ENCODE measurements around the gene RETREG3.
A peak's percentile ranks its signal among the peaks of the same experiment; 100 is the strongest.

Gene RETREG3

DNA sequence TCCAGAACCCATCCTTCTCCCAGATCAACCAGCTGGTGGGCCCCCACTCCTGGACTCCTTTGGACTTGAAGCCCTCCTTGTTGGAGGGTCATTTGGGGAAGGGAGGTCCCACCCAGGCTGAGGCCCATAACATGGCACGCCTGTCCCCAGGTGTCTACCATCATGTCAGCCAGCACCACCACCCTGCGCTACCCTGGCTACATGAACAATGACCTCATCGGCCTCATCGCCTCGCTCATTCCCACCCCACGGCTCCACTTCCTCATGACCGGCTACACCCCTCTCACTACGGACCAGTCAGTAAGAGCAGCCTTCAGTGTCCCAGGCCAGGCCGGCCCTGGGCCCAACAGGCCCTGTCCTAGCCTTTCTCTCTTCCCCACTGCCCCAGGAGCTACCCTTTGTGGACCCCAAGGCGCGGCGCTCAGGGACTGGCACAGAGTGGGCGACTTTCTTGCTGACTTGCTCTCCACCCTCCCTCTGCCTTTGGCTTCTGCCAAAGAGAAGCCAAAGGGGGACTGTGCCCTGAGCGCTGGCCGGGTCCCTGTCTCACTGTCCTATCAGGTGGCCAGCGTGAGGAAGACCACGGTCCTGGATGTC lies 4.6 kb upstream of the RETREG3 start:
- no peak for DNase-seq

DNA sequence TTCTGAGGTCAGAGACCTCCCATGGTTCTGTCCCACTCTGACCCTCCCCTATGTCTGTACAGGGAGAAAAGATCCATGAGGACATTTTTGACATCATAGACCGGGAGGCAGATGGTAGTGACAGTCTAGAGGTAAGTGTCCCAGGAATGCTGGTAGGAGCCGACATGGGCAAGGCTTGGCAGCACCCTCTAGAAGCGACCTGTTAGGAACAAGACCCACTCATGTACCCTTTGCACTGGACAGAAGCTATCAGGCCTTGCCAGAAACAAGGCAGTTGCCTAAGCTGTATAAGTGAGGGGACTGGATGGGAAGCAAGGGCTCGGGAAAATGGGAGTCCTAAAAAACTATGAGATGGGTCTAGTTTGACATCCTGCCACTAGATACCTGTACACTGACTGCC lies 2.8 kb upstream of the RETREG3 start:
- no peak for DNase-seq

- peak in 14 of 56 donors; percentile 35 to 59 (median 52) for DNase-seq
These were observed 934 bp upstream of the RETREG3 start for GRCh38 chr17:42609814-42610801.

DNA sequence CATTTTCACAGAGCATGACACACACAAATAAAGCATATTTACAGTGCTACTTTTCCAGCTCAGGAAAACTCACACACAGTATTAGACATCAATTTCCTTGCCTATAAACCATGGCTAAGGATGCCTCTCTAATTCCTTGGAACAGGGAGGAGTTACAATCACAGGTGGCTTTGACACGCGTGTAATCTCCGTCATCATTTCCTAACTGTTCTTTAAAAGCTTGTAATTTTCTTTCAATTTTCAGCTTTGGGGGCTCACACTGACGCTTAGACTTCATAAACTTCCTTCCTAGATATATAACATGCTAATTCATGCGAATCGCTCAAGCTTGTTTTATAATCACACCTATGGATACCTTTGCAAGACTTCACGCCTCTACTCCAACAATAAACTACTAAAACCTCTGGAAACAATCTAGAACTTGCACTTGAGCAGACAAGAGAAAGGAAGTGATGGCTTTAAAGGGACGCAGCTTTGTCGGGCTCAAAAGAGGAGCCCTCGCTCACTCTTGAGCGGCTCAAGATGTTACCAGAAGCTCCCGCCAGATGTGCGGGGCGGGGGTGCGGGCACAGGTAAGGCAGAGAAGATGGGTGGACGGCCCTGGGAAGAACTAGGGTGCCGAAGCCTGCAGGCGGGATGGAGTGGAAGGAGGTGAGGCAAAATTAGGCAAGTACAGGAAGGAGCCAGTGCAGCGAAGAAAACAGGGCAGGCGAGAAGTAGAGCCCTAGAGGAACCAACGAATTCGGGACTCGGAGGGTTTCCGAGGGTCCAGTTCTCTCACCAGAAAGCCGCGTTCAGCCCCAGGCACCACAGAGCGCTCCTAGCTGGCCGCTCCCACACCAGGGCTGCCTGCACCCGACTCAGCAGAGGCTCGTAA lies 631 bp downstream of the RETREG3 start:
- peak in 6 of 56 donors; percentile 46 to 58 (median 49) for DNase-seq

DNA sequence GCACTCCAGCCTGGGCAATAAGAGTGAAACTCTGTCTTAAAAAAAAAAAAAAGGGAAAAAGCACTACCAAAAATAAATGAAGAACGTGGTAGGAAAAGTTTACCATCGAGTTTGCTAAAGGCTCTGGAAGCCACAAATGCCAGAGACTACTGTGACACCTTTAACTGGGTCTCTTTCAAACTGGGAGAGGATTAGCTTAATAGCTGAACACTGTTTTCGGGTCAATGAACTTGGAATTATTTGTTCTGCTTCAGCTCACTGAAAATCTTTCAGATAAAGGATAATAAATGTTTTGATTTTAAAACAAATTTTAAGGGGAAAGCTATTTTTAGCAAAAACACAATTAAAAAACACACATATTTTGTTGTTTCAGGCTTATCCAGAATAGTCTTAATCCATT lies 1.4 kb downstream of the RETREG3 start:
- no peak for DNase-seq

DNA sequence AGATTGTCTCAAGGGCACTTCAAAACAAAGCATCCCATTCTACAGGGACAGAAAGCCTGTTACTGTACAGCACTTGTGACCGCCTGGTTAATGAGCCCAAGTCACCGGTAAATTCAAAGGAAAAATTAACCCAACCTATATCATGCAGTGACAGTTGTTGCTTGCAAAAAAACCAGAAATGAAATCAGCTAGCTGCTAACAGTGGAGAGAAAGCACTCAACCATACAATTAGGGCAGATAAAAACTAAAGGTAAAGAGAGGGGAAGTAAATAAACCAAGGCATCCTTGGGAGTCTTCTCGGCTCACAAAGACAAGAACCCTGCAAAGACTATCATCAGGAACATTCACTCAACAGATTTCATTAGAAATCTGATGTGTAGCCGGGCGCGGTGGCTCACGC lies 5.9 kb downstream of the RETREG3 start:
- no peak for DNase-seq

DNA sequence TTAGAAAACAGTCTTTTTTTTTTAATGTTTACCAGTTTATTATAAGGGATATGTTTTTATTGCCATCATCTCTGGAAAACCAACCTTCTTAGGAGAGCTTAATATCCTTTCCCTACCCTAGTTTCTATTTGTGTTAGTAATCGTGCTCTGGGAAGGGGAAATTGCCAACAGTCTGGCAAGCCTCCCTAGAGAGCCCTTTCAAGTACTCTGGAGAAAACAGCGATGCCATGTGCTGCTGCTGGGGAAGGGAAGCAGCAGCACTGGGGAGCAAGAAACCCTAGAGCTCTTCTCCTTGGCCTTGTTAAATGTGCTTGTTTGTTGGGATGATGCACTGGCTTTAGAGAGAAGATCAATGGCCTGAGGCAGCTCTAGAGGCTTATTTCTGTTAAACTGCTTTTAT lies 10.3 kb downstream of the RETREG3 start:
- peak in 12 of 56 donors; percentile 4 to 57 (median 16) for DNase-seq

DNA sequence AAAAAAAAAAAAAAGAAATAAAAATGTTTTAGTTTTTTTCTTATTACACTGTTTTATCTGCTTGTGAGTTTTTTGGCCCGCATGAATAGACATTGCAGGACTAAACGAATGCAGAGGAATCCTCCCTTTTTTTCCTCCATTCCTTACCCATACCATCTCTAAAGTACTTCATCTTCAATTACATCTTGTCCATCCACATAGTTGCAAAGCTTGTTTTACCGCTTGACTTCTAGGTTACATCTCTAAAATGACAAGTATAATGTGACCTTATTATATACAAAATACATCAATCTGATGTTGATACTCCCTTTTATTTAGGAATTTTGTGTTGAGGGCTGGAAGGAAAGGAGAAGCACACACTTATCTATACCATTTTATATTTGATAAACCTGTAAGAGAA lies 12.8 kb downstream of the RETREG3 start:
- DNase-seq = no peak

DNA sequence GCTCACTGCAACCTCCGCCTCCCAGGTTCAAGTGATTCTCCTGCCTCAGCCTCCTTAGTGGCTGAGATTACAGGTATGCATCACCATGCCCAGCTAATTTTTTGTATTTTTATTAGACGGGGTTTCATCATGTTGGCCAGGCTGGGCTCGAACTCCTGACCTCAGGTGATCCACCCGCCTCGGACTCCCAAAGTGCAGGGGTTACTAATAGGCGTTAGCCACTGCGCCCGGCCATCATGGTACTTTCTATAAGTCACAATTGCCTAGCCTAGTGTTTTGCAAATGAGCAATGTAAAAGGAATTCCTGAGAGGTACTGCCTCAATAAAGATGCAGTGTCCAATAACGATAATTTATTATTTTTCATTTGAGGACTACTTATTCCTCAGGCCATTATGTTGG lies 17.8 kb downstream of the RETREG3 start:
- DNase-seq = no peak

GRCh38 chr17:42590886-42591285 lies 18.3 kb downstream of the RETREG3 start:
- no peak for DNase-seq

DNA sequence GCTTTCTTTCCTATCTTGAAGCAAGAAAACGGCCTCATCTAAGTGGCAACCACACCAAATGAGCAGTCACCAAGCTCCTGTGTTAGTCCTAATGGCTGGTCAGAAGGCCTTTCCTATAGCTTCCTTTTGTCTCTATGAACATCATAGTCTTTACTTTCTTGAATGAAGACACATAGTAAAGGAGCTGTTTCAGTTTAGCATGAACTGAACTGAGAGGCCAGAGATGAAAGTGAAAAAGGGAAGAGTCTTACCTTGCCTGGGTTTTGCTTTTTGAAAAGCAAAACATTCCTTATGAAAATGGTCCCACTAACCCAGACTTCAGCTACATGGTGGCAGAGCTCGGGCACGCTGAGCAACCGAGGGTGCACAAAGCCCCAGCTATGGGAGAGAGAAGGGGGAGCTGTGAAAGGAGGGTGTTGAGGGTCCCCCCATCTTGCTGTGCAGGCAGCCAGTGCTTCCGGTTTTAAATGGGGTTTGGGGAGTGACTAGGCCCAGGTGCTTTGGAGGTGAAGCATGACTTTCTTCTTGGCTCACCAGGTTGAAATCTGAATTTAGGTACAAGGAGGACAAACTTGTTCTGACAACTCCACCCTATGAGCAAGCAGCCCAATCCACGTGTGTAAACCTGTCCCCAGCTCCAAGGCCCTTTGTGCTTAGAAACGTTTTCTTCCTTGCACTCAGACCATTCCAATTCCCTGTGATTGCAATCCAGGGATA lies 22.5 kb downstream of the RETREG3 start:
- DNase-seq = no peak

DNA sequence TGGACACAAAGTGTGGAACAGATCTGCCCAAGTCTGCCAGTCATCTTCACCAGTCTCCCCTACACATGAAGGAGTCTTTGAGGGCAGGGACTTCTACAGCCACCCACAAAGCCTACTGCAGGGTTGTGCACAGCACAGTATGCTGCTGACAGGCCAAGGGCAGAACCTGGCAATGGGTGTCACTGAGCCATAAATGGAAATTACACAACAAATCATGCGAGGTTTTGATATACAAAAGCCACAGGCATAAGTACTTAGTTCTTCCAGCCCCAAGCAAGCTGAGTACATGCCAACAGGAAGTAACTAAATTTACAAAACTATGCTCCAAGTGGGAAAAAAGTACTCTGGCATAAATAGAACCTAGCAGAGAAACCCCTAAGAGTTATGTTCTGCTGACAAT lies 23.8 kb downstream of the RETREG3 start:
- no peak for DNase-seq

- no peak for DNase-seq
These were observed 24.3 kb downstream of the RETREG3 start for GRCh38 chr17:42584880-42585279.

DNA sequence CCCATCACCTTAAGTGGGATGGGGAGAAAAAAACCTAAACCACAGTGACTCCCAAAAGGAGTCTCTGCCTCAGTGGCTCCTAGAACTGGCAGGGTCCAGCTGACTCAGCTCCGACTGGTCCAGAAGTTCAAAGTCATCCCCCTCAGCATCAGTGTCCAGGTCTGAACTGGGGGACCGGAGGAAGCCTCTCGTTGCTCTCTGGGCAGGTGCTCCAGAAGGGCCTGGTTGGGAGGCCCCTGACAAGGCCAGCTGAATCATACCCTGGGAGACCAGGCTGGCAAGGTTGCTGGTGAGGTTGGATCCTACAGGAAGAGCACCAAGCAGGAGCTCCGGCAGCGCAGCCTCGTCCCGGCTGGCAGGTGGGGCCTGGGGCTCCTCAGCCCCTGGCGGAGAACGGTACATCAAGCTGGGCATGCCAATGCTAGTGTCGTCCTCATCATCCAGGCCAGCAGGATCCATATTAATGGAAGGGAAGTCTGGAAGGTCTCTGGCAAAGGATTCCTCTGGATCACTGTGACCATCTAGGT lies 27.4 kb downstream of the RETREG3 start:
- no peak for DNase-seq

DNA sequence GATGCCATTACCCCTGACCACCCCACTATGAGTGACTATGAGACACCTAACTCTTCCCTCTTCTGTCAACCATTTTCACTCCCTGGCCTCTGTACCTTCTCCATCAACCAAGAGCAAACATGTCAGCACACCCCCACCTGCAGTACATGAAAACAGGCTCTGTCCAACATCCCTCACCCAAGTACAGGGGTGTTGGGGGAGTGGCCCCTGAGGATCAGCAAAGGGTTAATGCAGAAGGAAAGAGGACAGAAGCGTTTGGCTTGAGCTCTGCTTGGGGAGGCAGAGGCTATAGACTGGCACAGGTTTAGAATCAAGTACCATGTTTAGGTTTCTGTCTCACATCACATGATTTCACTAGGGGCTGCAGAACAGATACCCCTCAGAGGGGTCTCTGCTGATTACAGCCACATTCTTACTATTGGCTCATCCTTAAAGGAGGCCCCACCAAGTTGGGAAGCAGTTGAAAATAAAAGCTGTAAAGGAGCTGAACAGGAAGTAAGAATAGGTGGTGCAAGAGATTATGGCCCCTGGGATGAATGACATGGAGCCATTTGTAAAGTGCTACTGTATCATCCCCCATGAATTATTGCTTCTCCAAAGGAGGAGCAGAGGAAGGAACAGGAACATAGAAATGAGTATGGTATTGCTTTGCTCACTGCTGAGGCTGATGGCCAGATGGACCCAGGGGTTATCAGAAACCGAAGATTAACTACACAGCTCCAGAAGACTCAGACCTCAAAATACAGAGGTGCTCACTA lies 29.2 kb downstream of the RETREG3 start:
- DNase-seq = no peak

DNA sequence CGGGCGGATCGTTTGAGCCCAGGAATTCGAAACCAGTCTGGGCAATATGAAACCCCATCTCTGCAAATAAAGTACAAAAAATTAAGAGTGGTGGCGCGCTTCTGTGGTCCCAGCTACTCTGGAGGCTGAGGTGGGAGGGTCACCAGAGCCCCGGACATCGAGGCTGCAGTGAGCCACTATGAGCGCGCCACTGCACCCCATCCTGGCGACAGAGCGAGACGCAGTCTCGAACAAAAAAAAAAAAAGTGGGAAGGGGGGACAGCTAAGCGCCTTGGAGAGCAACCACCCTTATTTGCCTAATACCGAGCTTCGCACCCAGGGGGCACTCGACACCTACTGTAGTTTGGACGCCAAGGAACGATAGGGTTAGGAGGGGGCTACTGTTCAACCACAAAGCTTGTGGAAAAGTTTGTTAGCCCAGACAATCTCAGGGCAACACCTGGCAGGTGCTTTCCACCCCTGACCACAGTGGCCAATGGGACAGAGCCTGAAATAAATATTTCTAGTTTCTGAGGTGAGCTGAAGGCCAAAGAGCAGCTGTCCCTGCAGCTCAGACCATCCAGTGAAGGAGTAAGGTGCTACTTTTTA lies 30.8 kb downstream of the RETREG3 start:
- peak in 41 of 56 donors; percentile 9 to 81 (median 37) for DNase-seq

GRCh38 chr17:42577532-42578281 lies 31.5 kb downstream of the RETREG3 start, which contains the start of gene PSMC3IP:
Gene PSMC3IP, minus strand, starts transcription at chr17:42577729. Its CDS starts 43 bp downstream, at chr17:42577686.
- peak; percentile 65 to 95 (median 90) for DNase-seq

DNA sequence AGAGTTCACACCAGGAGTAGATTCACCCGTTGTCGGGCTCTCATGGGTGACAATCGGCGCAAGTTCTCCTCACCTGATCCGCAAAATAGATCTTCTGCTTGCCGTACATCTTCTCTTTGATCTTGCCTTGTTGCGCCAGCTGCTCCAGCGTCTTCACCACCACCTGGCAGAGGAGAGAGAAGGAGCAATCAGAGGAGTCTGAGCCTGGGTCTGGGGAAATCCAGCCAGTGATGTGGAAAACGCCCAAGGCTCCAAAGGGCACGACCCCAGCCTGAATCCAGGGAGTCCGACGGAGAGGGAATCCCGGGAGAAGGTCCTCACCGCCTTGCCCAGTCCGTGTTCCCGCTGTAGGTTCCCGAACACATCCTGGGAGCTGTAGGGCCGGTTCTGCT lies 32.0 kb downstream of the RETREG3 start:
- DNase-seq = no peak

GRCh38 chr17:42574463-42574862 lies 34.7 kb downstream of the RETREG3 start:
- DNase-seq = no peak
